ENCODE results near the gene PRKAG1.
A peak's percentile ranks its signal among the peaks of the same experiment; 100 is the strongest.

Gene PRKAG1

GRCh38 chr12:48965298-48965838 lies 53.2 kb downstream of the PRKAG1 start:
- TF ChIP-seq CTCF (IDR thresholded peaks at IDR 0.05; ENCODE audit: low read length, missing control alignments): peak; percentile 48
- no peak overlapping the region for H3K4me3 ChIP-seq (replicated peaks; ENCODE audit: low read depth, low read length)
- no peak for DNase-seq (ENCODE audit: low read depth)

GRCh38 chr12:48961801-48962200 lies 56.8 kb downstream of the PRKAG1 start:
- no peak for DNase-seq (ENCODE audit: low read depth)
- no peak overlapping the region for H3K4me3 ChIP-seq (replicated peaks; ENCODE audit: low read depth, low read length)
- no peak for TF ChIP-seq CTCF (IDR thresholded peaks at IDR 0.05; ENCODE audit: low read length, missing control alignments)

GRCh38 chr12:48961331-48961730 lies 57.2 kb downstream of the PRKAG1 start:
- no peak for DNase-seq (ENCODE audit: low read depth)
- H3K4me3 ChIP-seq (replicated peaks; ENCODE audit: low read depth, low read length): no peak overlapping the region
- no peak for TF ChIP-seq CTCF (IDR thresholded peaks at IDR 0.05; ENCODE audit: low read length, missing control alignments)

GRCh38 chr12:48960834-48961233 lies 57.7 kb downstream of the PRKAG1 start:
- no peak for TF ChIP-seq CTCF (IDR thresholded peaks at IDR 0.05; ENCODE audit: low read length, missing control alignments)
- DNase-seq (ENCODE audit: low read depth): no peak
- H3K4me3 ChIP-seq (replicated peaks; ENCODE audit: low read depth, low read length): no peak overlapping the region

GRCh38 chr12:48958049-48958388 lies 60.6 kb downstream of the PRKAG1 start:
- DNase-seq (ENCODE audit: low read depth): no peak
- TF ChIP-seq CTCF (IDR thresholded peaks at IDR 0.05; ENCODE audit: low read length, missing control alignments): no peak
- H3K4me3 ChIP-seq (replicated peaks; ENCODE audit: low read depth, low read length): peak overlapping the region; percentile 97

GRCh38 chr12:48957141-48958048 lies 61.2 kb downstream of the PRKAG1 start, which contains the start of gene ARF3:
Gene ARF3 (minus strand): TSS chr12:48957487. CDS start chr12:48941095, 16,392 bp downstream.
- TF ChIP-seq CTCF (IDR thresholded peaks at IDR 0.05; ENCODE audit: low read length, missing control alignments): no peak
- peak within 1 kb of the TSS; percentile 97 for H3K4me3 ChIP-seq (replicated peaks; ENCODE audit: low read depth, low read length)

More at GRCh38 chr12:48957141-48958048, 61.2 kb downstream of the PRKAG1 start, which contains the start of gene ARF3:
- DNase-seq (ENCODE audit: low read depth): peak; percentile 91
